GM23338 (cell line): ENCODE results near the gene NSRP1. TPM values are rescaled to one million over a fixed set of nuclear protein-coding genes. Genes with fewer than 3 reads are reported as not detected.

ENCODE experiments used
- ATAC-seq: fragments of 200-7000 bp; cut with Tn5 transposase; 3 replicates; pipeline ENCODE4 v1.9.1; 2020
- DNase-seq: peaks from one replicate; pipeline ENCODE4 v3.0.0-alpha.2; 2015; ENCODE audit warnings: low spot score
- H2AFZ ChIP-seq: fragments of 200-600 bp; sonication (generic); 2 replicates; pipeline ENCODE4 v1.8.0; 2016; ENCODE audit warnings: antibody characterized with exemption, mild to moderate bottlenecking, moderate library complexity
- H3F3A ChIP-seq: fragments of 200-600 bp; sonication (generic); replicated peaks from 2 replicates; pipeline ENCODE4 v1.8.0; 2017; ENCODE audit warnings: antibody characterized with exemption, mixed run types, low read depth
- H3K27ac ChIP-seq: fragments of 200-600 bp; sonication (generic); 2 replicates; pipeline ENCODE4 v1.6.1; 2016; ENCODE audit warnings: low read depth
- H3K27me3 ChIP-seq: fragments of 200-600 bp; sonication (generic); 2 replicates; pipeline ENCODE4 v1.8.0; 2016; ENCODE audit warnings: mild to moderate bottlenecking, mixed run types, moderate library complexity; ENCODE audit not compliant: insufficient read depth
- H3K36me3 ChIP-seq: fragments of 200-600 bp; sonication (generic); 2 replicates; pipeline ENCODE4 v1.8.0; 2016; ENCODE audit warnings: mild to moderate bottlenecking; ENCODE audit not compliant: insufficient read depth
- H3K4me1 ChIP-seq: fragments of 200-600 bp; sonication (generic); 2 replicates; pipeline ENCODE4 v1.8.0; 2016; ENCODE audit warnings: mild to moderate bottlenecking, moderate library complexity; ENCODE audit not compliant: insufficient read depth
- H3K4me2 ChIP-seq: fragments of 200-600 bp; sonication (generic); 2 replicates; pipeline ENCODE4 v1.7.1; 2017; ENCODE audit warnings: mixed run types
- H3K4me3 ChIP-seq: fragments of 200-600 bp; sonication (generic); 2 replicates; pipeline ENCODE4 v1.6.1; 2016; ENCODE audit warnings: mixed run types
- H3K79me2 ChIP-seq: fragments of 200-600 bp; sonication (generic); replicated peaks from 2 replicates; pipeline ENCODE4 v1.8.0; 2017; ENCODE audit warnings: mild to moderate bottlenecking; ENCODE audit not compliant: insufficient read depth
- H3K9me2 ChIP-seq: fragments of 200-600 bp; sonication (generic); 2 replicates; pipeline ENCODE4 v1.8.0; 2017; ENCODE audit not compliant: insufficient read depth
- H4K20me1 ChIP-seq: fragments of 200-600 bp; sonication (generic); replicated peaks from 2 replicates; pipeline ENCODE4 v1.8.0; 2017; ENCODE audit warnings: mild to moderate bottlenecking; ENCODE audit not compliant: insufficient read depth
- H3K27ac Mint-ChIP-seq: 2 replicates; pipeline ENCODE4 v1.8.0; 2020; ENCODE audit warnings: inconsistent platforms, mild to moderate bottlenecking, moderate library complexity, mixed read lengths
- H3K27me3 Mint-ChIP-seq: 3 replicates; pipeline ENCODE4 v1.8.0; 2022; ENCODE audit warnings: low read depth, mild to moderate bottlenecking, moderate library complexity, mixed read lengths, inconsistent platforms; ENCODE audit not compliant: insufficient read depth, poor library complexity
- H3K36me3 Mint-ChIP-seq: 3 replicates; pipeline ENCODE4 v1.8.0; 2021; ENCODE audit warnings: low read depth, mild to moderate bottlenecking, inconsistent platforms, moderate library complexity, mixed read lengths
- H3K4me1 Mint-ChIP-seq: 3 replicates; pipeline ENCODE4 v1.8.0; 2020; ENCODE audit warnings: mild to moderate bottlenecking, inconsistent platforms, mixed read lengths
- H3K4me3 Mint-ChIP-seq: 3 replicates; pipeline ENCODE4 v1.8.0; 2021; ENCODE audit warnings: moderate library complexity, mild to moderate bottlenecking, inconsistent platforms, mixed read lengths
- H3K9me3 Mint-ChIP-seq: 3 replicates; pipeline ENCODE4 v1.8.0; 2020; ENCODE audit warnings: moderate library complexity, mild to moderate bottlenecking, inconsistent platforms, mixed read lengths
- CREB1 ChIP-seq: fragments of 250-450 bp; sonication (Bioruptor Pico); IDR thresholded peaks from 2 replicates; pipeline ENCODE4 v1.5.0; 2020; ENCODE audit warnings: low read depth, mild to moderate bottlenecking, moderate library complexity
- CTCF ChIP-seq, 2 experiments: fragments of 200-600 bp in 1 of 2; sonication (generic) in 1 of 2; conservative IDR thresholded peaks; 2 replicates each; pipeline versions ENCODE4 v1.5.1 to v1.6.1; 2016 to 2017; ENCODE audit warnings: antibody characterized with exemption in 2 of 2, low read depth in 2 of 2, mild to moderate bottlenecking in 2 of 2, moderate library complexity in 1 of 2
- EZH2 ChIP-seq: fragments of 200-600 bp; sonication (generic); IDR thresholded peaks from one replicate; pipeline ENCODE4 v1.8.0; 2017; ENCODE audit warnings: antibody characterized with exemption, mild to moderate bottlenecking, low read depth; ENCODE audit not compliant: unreplicated experiment
- EZH2phosphoT487 ChIP-seq: fragments of 200-600 bp; sonication (generic); IDR thresholded peaks from one replicate; pipeline ENCODE4 v1.8.1; 2018; ENCODE audit warnings: antibody characterized with exemption; ENCODE audit not compliant: unreplicated experiment
- JUNB ChIP-seq: IDR thresholded peaks from one replicate; pipeline ENCODE4 v1.6.1; 2016; ENCODE audit warnings: antibody characterized with exemption; ENCODE audit not compliant: unreplicated experiment
- NANOG ChIP-seq: IDR thresholded peaks from 2 replicates; pipeline ENCODE4 v1.6.1; 2016; ENCODE audit warnings: antibody characterized with exemption, borderline replicate concordance
- POLR2AphosphoS5 ChIP-seq: IDR thresholded peaks from 2 replicates; pipeline ENCODE4 v1.6.1; 2016; ENCODE audit warnings: antibody characterized with exemption, low read depth
- REST ChIP-seq: IDR thresholded peaks from one replicate; pipeline ENCODE4 v1.6.1; 2018; ENCODE audit warnings: antibody characterized with exemption; ENCODE audit not compliant: unreplicated experiment
- STAT1 ChIP-seq: IDR thresholded peaks from one replicate; pipeline ENCODE4 v1.6.1; 2016; ENCODE audit warnings: antibody characterized with exemption; ENCODE audit not compliant: unreplicated experiment
- ZNF114 ChIP-seq: fragments of 250-450 bp; sonication (Bioruptor Pico); IDR thresholded peaks from 2 replicates; pipeline ENCODE4 v1.5.0; 2020; ENCODE audit warnings: mild to moderate bottlenecking, moderate library complexity
- ZNF331 ChIP-seq: fragments of 250-450 bp; sonication (Bioruptor Pico); IDR thresholded peaks from 2 replicates; pipeline ENCODE4 v1.5.0; 2020; ENCODE audit warnings: low read depth, mild to moderate bottlenecking, moderate library complexity
- ZNF462 ChIP-seq: fragments of 250-450 bp; sonication (Bioruptor Pico); IDR thresholded peaks from 2 replicates; pipeline ENCODE4 v1.5.0; 2020; ENCODE audit warnings: mild to moderate bottlenecking, moderate library complexity
- polyA plus RNA-seq: library from polyadenylated mRNA; unstranded; fragments of >200 nt; fragmentation: Nextera tagmentation; extraction: Ambion mirVana; gene quantifications from 2 replicates; pipeline ENCODE4 v1.2.1, GENCODE V29; 2016
- total RNA-seq: library from RNA; depleted of rRNA; stranded (reverse); fragments of >200 nt; shearing (Covaris generic); gene quantifications from 2 replicates; pipeline ENCODE4 v1.2.3, GENCODE V29; 2014
- TF ChIP-seq, protein P1 (sequence below): IDR thresholded peaks from 2 replicates; pipeline ENCODE4 v1.6.1; 2016; ENCODE audit warnings: antibody characterized with exemption

Gene NSRP1
- total and polyA plus RNA-seq, 2 experiments from 2014 or later = 15.7 to 110 TPM

- H3K4me2 ChIP-seq = no peak overlapping the region
- no peaks in the 10 kb centered on the region for H3K4me1 ChIP-seq
- TF ChIP-seq, protein P1, sequence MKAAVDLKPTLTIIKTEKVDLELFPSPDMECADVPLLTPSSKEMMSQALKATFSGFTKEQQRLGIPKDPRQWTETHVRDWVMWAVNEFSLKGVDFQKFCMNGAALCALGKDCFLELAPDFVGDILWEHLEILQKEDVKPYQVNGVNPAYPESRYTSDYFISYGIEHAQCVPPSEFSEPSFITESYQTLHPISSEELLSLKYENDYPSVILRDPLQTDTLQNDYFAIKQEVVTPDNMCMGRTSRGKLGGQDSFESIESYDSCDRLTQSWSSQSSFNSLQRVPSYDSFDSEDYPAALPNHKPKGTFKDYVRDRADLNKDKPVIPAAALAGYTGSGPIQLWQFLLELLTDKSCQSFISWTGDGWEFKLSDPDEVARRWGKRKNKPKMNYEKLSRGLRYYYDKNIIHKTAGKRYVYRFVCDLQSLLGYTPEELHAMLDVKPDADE = no peak
- TF ChIP-seq ZNF462 (CRISPR knock-in tag) (no peak), ZNF331 (no peak), NANOG (no peak), POLR2AphosphoS5 (no peak), CTCF (conservative IDR thresholded peaks at IDR 0.05; ENCODE audit: low read depth in 2 of 2) (no peak), STAT1 (no peak), ZNF114 (CRISPR knock-in tag) (no peak), EZH2phosphoT487 (no peak), CREB1 (no peak), REST (no peak), EZH2 (no peak), JUNB (no peak)
- H3K27me3 Mint-ChIP-seq = peaks cover 3% of the 10 kb centered on the region
- no peak overlapping the region for H3K4me3 Mint-ChIP-seq
- no peaks in the 10 kb centered on the region for H3K36me3 ChIP-seq
- ATAC-seq = no peak
- H4K20me1 ChIP-seq = no peaks in the 10 kb centered on the region
- no peak overlapping the region for H2AFZ ChIP-seq
- no peak for DNase-seq
- H3K9me3 Mint-ChIP-seq = no peaks in the 10 kb centered on the region
- H3F3A ChIP-seq = no peaks in the 10 kb centered on the region
- no peaks in the 10 kb centered on the region for H3K27me3 ChIP-seq
- H3K79me2 ChIP-seq = no peaks in the 10 kb centered on the region
- no peaks in the 10 kb centered on the region for H3K36me3 Mint-ChIP-seq
- no peak overlapping the region for H3K27ac Mint-ChIP-seq
- H3K9me2 ChIP-seq = no peaks in the 10 kb centered on the region
- H3K4me1 Mint-ChIP-seq = peaks cover 2% of the 10 kb centered on the region; the same call in 2 of the 3 replicates
- H3K4me3 ChIP-seq = no peak overlapping the region
- H3K27ac ChIP-seq = no peak overlapping the region
Observed at GRCh38 chr17:30219315-30219714, 102.7 kb downstream of the NSRP1 start.
